ENCODE data around the gene DMD. TPM values are rescaled to one million over a fixed set of nuclear protein-coding genes. Genes with fewer than 3 reads are reported as not detected.

DMD gene
- total and polyA plus RNA-seq, 4 experiments from 2014 or later: 0.18 to 0.55 (median 0.19) TPM; not detected in 1

DNA sequence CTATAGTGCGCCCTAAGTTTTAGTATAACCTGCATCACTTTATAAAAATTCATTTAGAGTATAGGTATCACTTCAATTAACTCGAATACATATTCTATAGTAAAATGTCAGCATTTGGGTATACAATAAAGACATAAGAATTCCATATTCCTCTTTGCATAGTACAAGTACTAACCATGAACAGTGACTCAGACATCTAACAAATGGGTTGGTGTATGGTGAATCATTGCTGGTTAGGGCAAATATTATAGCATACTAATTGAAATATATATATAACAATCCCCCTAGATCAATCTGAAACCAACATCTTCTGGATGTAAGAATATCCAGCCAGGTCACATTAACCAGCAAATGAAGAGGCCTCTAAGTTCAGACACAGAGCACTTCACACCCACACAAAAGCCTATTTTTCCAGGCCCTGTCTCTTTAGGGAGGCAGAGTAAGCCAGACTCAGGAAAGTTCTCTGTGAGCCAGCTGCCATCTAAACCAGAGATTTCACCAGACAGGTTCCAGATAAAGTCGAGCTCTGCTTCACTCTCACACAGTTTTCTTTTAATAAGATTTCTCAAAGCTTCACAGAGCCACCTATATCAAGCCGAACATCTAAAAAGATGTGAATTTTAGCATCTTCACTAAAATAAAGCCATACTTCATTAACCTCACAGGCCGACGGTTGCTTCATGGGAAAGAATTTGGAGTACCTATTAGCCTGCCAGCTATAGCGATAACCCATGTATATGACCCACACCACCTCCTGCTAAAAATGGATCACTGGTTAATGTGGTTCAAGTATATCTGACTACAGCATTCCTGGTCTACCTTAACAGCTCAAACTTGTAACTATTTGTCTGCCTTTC is 1939.5 kb downstream of the DMD start:
- H3K27ac ChIP-seq (ENCODE audit: low read depth, low read length): no peak overlapping the region
- no peak overlapping the region for H3K4me3 ChIP-seq (ENCODE audit: low read length in 2 of 2)
- H3K27me3 ChIP-seq (ENCODE audit: insufficient read depth, low read length): no peaks in the 10 kb centered on the region
- H3K9me3 ChIP-seq (ENCODE audit: control insufficient read depth in 1 of 2, low read length in 2 of 2): no peaks in the 10 kb centered on the region
- no peaks in the 10 kb centered on the region for H3K4me1 Mint-ChIP-seq
- no peak for DNase-seq
- no peaks in the 10 kb centered on the region for H3K36me3 Mint-ChIP-seq
- no peak overlapping the region for H3K27ac Mint-ChIP-seq
- H3K4me3 Mint-ChIP-seq: no peak overlapping the region
- intact Hi-C loops (cut with micrococcal nuclease): no loop called here
- no peaks in the 10 kb centered on the region for H3K36me3 ChIP-seq (ENCODE audit: insufficient read depth, low read length)
- peaks cover 0 to 4% of the 10 kb centered on the region in 2 donors for H3K27me3 Mint-ChIP-seq
- CTCF ChIA-PET (ENCODE audit: partially characterized antibody): no interaction called here
- H3K4me1 ChIP-seq (ENCODE audit: insufficient read depth, low read length): no peaks in the 10 kb centered on the region
- POLR2A ChIA-PET (ENCODE audit: partially characterized antibody): no interaction called here
- H3K9me3 Mint-ChIP-seq: peaks cover 0 to 2% (median 0%) of the 10 kb centered on the region in 8 donors

DNA sequence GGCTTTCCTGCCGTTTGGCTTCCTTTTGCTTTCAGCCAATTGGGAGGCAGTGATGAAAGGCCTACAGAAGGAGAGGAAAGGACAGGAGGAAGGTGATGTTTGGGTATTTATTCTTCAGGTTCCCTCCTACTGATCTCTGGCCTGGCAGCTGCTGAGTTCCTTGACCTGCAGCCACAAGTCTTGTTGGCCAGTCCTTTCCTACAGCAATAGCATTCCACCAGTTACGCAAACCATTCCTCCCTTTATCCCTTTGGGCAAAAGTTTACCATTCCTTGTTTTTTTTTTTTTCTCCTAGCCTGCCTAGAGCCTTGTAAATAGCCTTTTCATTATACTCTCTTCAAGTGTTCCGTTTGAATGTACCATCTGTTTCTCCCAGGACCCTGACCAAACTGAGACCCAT is 1941.4 kb downstream of the DMD start:
- no peak for DNase-seq
- no peaks in the 10 kb centered on the region for H3K9me3 ChIP-seq (ENCODE audit: control insufficient read depth in 1 of 2, low read length in 2 of 2)
- Mint-ChIP-seq H3K4me3 (no peak overlapping the region), H3K27me3 (peaks cover 2 to 6% of the 10 kb centered on the region in 2 donors), H3K27ac (no peak overlapping the region), H3K36me3 (no peaks in the 10 kb centered on the region), H3K4me1 (peaks cover 0 to 1% (median 0%) of the 10 kb centered on the region in 4 donors), H3K9me3 (no peaks in the 10 kb centered on the region)
- CTCF ChIA-PET (ENCODE audit: partially characterized antibody): no interaction called here
- H3K27ac ChIP-seq (ENCODE audit: low read depth, low read length): no peak overlapping the region
- H3K4me1 ChIP-seq (ENCODE audit: insufficient read depth, low read length): no peaks in the 10 kb centered on the region
- no peak overlapping the region for H3K4me3 ChIP-seq (ENCODE audit: low read length in 2 of 2)
- H3K27me3 ChIP-seq (ENCODE audit: insufficient read depth, low read length): no peaks in the 10 kb centered on the region
- POLR2A ChIA-PET (ENCODE audit: partially characterized antibody): no interaction called here
- intact Hi-C loops (cut with micrococcal nuclease): no loop called here
- H3K36me3 ChIP-seq (ENCODE audit: insufficient read depth, low read length): no peaks in the 10 kb centered on the region

DNA sequence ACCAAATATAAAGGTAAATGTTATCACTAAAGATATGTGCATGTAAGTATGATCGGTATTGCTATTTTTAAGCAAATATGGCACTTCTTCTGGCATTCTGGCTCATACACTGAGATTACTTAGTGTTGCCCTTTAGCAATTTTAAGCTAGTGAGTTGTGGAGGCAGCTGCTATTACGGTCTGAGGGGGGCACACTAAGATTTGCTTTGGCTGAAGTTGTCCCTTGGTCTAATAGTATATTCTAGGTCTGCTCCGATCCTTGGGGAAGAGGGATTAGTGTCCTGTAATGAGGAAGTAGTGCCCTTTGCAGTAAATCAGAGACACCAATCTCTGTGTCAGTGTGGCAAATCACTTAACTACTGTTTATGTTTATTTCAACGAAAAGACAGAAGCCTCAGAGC is 1943.0 kb downstream of the DMD start:
- intact Hi-C loops (cut with micrococcal nuclease): no loop called here
- H3K36me3 ChIP-seq (ENCODE audit: insufficient read depth, low read length): no peaks in the 10 kb centered on the region
- Mint-ChIP-seq H3K4me1 (peaks cover 0 to 1% (median 0%) of the 10 kb centered on the region in 4 donors), H3K27ac (no peak overlapping the region), H3K27me3 (peaks cover 2 to 6% of the 10 kb centered on the region in 2 donors), H3K36me3 (no peaks in the 10 kb centered on the region), H3K4me3 (no peak overlapping the region), H3K9me3 (no peaks in the 10 kb centered on the region)
- no peaks in the 10 kb centered on the region for H3K4me1 ChIP-seq (ENCODE audit: insufficient read depth, low read length)
- H3K27ac ChIP-seq (ENCODE audit: low read depth, low read length): no peak overlapping the region
- no peaks in the 10 kb centered on the region for H3K9me3 ChIP-seq (ENCODE audit: control insufficient read depth in 1 of 2, low read length in 2 of 2)
- no peak overlapping the region for H3K4me3 ChIP-seq (ENCODE audit: low read length in 2 of 2)
- no peak for DNase-seq
- CTCF ChIA-PET (ENCODE audit: partially characterized antibody): no interaction called here
- POLR2A ChIA-PET (ENCODE audit: partially characterized antibody): no interaction called here
- no peaks in the 10 kb centered on the region for H3K27me3 ChIP-seq (ENCODE audit: insufficient read depth, low read length)

DNA sequence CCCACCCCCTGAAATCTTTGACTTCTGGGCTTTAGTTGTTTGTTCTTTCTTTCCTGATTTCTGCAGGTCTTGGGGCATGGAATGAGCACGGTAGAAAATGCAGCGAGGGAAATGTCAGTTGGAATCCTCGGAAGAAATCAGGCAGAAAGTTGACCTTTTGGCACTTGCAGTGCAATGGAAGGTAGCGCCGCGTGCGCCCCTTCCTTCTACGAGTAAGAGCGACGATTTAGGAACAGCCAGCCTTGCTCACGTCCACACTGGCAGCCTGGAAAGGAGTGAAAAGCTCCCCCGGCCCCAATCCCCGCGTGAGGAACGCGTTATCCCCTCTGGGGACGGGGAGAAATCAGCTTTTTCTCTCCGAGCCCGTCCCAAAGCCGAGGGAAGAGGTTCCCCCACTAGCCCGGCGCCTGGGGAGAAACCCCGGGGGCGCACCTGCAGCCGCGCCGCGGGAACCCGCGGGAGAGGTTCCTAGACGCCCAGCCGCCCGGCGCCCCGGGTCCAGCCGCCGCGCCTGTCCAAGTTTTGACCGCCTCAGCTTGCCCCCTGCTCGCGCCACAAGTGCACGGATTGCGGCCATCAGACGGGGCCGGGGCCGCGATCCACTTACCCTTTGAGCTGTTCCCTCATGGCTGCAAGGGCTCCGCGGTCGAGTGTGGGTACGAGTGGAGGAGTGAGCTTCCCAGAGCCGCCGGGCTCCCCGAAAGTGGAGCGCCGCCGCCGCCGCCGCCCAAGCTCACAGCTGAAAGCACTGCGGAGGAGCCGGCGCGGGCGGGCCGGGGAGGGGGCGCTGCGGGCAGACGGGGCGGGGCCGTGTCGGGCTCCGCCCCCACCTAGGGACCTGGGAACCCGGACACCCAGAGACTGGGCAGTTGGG is 1944.9 kb downstream of the DMD start:
- DNase-seq: peak in 1 of 5 donors; percentile 3
- Mint-ChIP-seq H3K4me1 (peaks cover 0 to 1% (median 0%) of the 10 kb centered on the region in 4 donors), H3K27me3 (peaks cover 2 to 6% of the 10 kb centered on the region in 2 donors), H3K36me3 (no peaks in the 10 kb centered on the region), H3K9me3 (no peaks in the 10 kb centered on the region), H3K4me3 (peak overlapping the region; percentile 35 to 84 (median 64)), H3K27ac (no peak overlapping the region)
- no peak overlapping the region for H3K4me3 ChIP-seq (ENCODE audit: low read length in 2 of 2)
- no peak overlapping the region for H3K27ac ChIP-seq (ENCODE audit: low read depth, low read length)
- H3K9me3 ChIP-seq (ENCODE audit: control insufficient read depth in 1 of 2, low read length in 2 of 2): no peaks in the 10 kb centered on the region
- intact Hi-C loops (cut with micrococcal nuclease): no loop called here
- POLR2A ChIA-PET (ENCODE audit: partially characterized antibody): no interaction called here
- CTCF ChIA-PET (ENCODE audit: partially characterized antibody): no interaction called here
- no peaks in the 10 kb centered on the region for H3K27me3 ChIP-seq (ENCODE audit: insufficient read depth, low read length)
- no peaks in the 10 kb centered on the region for H3K36me3 ChIP-seq (ENCODE audit: insufficient read depth, low read length)
- no peaks in the 10 kb centered on the region for H3K4me1 ChIP-seq (ENCODE audit: insufficient read depth, low read length)

DNA sequence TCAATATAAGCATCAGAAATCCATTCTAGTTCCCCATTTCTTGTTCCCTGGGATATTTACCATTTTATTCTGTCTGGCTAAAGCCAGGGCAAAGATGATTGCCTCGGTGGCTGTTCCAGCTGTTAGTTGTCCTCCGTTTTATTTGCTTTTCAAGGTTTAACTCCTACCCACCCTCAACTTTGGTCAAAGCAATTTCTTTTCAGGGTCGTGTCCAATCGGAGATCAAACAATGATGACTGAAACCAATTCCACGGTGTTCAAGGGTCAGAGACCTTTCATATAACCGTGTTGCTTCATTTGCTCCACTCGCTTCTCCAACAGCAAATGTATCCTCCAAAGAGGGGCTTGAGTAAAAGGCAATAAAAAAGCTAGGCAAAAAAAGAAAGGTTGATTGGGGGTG is 1946.0 kb downstream of the DMD start:
- intact Hi-C loops (cut with micrococcal nuclease): no loop called here
- Histone ChIP-seq H3K4me3 (ENCODE audit: low read length in 2 of 2) (no peak overlapping the region), H3K9me3 (ENCODE audit: control insufficient read depth in 1 of 2, low read length in 2 of 2) (no peaks in the 10 kb centered on the region), H3K27ac (ENCODE audit: low read depth, low read length) (no peak overlapping the region), H3K36me3 (ENCODE audit: insufficient read depth, low read length) (no peaks in the 10 kb centered on the region), H3K4me1 (ENCODE audit: insufficient read depth, low read length) (no peaks in the 10 kb centered on the region), H3K27me3 (ENCODE audit: insufficient read depth, low read length) (no peaks in the 10 kb centered on the region)
- H3K27ac Mint-ChIP-seq: no peak overlapping the region
- H3K36me3 Mint-ChIP-seq: no peaks in the 10 kb centered on the region
- no peaks in the 10 kb centered on the region for H3K9me3 Mint-ChIP-seq
- H3K27me3 Mint-ChIP-seq: peaks cover 2% of the 10 kb centered on the region in 2 donors
- H3K4me1 Mint-ChIP-seq: peaks cover 0 to 1% (median 0%) of the 10 kb centered on the region in 4 donors
- POLR2A ChIA-PET (ENCODE audit: partially characterized antibody): no interaction called here
- CTCF ChIA-PET (ENCODE audit: partially characterized antibody): no interaction called here
- peak overlapping the region in 1 of 8 donors; percentile 25 for H3K4me3 Mint-ChIP-seq
- DNase-seq: no peak

DNA sequence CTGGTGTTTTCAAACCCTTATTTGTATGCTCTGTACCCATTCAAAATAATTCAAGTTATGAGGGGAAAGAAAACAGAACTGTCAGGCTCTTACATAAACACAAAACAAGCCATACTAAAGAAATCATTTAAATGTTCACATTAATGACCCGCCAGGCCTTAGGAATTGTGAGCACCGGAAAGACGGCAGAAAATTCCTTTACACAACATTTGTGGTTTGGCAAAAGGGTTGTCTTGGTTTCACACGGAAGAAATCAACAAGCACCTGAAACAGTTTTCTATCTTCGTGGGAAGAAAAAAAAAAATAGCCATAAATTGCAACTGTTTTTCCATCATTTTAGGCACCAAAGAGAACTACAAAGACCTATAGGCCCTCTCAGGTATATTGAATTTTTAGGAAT is 1951.0 kb downstream of the DMD start:
- Histone ChIP-seq H3K36me3 (ENCODE audit: insufficient read depth, low read length) (no peaks in the 10 kb centered on the region), H3K4me1 (ENCODE audit: insufficient read depth, low read length) (no peaks in the 10 kb centered on the region), H3K4me3 (ENCODE audit: low read length in 2 of 2) (no peak overlapping the region), H3K9me3 (ENCODE audit: control insufficient read depth in 1 of 2, low read length in 2 of 2) (no peaks in the 10 kb centered on the region), H3K27me3 (ENCODE audit: insufficient read depth, low read length) (no peaks in the 10 kb centered on the region), H3K27ac (ENCODE audit: low read depth, low read length) (no peak overlapping the region)
- H3K27me3 Mint-ChIP-seq: peaks cover 0 to under 1% of the 10 kb centered on the region in 2 donors
- POLR2A ChIA-PET (ENCODE audit: partially characterized antibody): no interaction called here
- no peak overlapping the region for H3K27ac Mint-ChIP-seq
- H3K36me3 Mint-ChIP-seq: no peaks in the 10 kb centered on the region
- intact Hi-C loops (cut with micrococcal nuclease): no loop called here
- H3K4me3 Mint-ChIP-seq: no peak overlapping the region
- no peaks in the 10 kb centered on the region for H3K4me1 Mint-ChIP-seq
- CTCF ChIA-PET (ENCODE audit: partially characterized antibody): no interaction called here
- H3K9me3 Mint-ChIP-seq: no peaks in the 10 kb centered on the region
- no peak for DNase-seq

DNA sequence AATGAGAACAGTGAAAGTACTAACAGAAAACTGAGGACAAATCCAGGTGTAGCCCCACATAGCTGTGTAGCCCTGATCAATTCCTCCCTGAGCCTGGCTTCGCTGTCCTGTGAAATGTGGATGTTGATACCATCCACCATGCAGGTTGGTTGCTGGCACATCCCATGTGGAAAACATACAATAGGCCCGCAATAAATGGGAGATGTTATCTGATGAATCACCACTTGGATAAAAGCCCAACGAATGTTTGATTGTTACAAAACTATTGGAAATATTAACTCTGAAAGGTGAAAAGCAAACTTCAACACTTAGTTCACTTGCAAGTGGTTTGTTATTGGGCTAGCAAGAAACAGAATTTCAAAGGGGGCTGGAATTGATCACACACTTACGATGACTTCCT is 1953.2 kb downstream of the DMD start:
- ChIA-PET POLR2A (ENCODE audit: partially characterized antibody) (no interaction called here), CTCF (ENCODE audit: partially characterized antibody) (no interaction called here)
- H3K4me3 ChIP-seq (ENCODE audit: low read length in 2 of 2): no peak overlapping the region
- H3K27ac ChIP-seq (ENCODE audit: low read depth, low read length): no peak overlapping the region
- H3K27me3 ChIP-seq (ENCODE audit: insufficient read depth, low read length): no peaks in the 10 kb centered on the region
- no peaks in the 10 kb centered on the region for H3K27me3 Mint-ChIP-seq
- H3K36me3 ChIP-seq (ENCODE audit: insufficient read depth, low read length): no peaks in the 10 kb centered on the region
- no peaks in the 10 kb centered on the region for H3K4me1 Mint-ChIP-seq
- H3K4me1 ChIP-seq (ENCODE audit: insufficient read depth, low read length): no peaks in the 10 kb centered on the region
- H3K36me3 Mint-ChIP-seq: no peaks in the 10 kb centered on the region
- no peak overlapping the region for H3K4me3 Mint-ChIP-seq
- H3K27ac Mint-ChIP-seq: no peak overlapping the region
- DNase-seq: no peak
- no peaks in the 10 kb centered on the region for H3K9me3 ChIP-seq (ENCODE audit: control insufficient read depth in 1 of 2, low read length in 2 of 2)
- H3K9me3 Mint-ChIP-seq: no peaks in the 10 kb centered on the region
- intact Hi-C loops (cut with micrococcal nuclease): no loop called here
